COR-L47 (cell line): Measurements from ENCODE around the gene ORC4.
"Not testable (repeated sequence)": the region's sequence is repeated elsewhere in the genome, so short reads cannot be mapped to it uniquely, and the experiment has no call there.

ENCODE experiments used
- DNase-seq: peaks from one replicate; lab custom pipeline; 2025; lab: John Stamatoyannopoulos, UW

Gene ORC4

DNA sequence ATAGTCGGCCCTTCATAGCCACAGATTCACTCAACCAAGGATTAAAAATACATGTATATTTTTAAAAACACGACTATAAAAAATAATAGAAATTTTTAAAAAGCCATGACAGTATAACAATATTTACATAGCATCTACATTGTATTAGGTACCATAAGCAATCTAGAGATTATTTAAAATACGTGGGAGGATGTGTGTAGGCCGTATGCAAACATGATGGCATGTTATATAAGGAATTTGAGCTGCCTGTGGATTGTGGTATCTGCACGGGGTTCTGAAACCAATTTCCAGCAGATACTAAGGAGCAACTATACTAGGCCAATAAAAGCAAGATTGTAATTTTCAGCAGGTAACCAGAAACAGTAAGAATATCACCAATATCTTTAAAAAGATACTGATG, 5.9 kb downstream of the ORC4 start:
- no peak for DNase-seq

DNA sequence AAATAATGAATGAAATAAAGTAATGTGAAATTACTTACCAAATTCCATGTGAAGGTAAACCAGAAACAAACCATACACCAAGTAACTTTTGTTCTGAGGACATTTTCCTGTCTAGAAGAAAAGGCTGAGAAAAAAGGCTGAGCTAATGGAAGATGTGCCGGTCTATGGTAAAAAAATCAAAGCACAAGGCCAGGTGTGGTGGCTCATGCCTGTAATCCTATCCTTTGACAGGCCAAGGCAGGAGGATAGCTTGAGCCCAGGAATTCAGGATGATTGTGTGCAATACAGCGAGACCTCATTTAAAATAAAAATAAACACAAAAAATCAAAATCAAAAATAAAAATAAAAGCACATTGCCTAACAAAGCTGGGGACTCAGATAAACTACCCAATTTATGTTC, 6.7 kb downstream of the ORC4 start:
- DNase-seq = no peak

DNA sequence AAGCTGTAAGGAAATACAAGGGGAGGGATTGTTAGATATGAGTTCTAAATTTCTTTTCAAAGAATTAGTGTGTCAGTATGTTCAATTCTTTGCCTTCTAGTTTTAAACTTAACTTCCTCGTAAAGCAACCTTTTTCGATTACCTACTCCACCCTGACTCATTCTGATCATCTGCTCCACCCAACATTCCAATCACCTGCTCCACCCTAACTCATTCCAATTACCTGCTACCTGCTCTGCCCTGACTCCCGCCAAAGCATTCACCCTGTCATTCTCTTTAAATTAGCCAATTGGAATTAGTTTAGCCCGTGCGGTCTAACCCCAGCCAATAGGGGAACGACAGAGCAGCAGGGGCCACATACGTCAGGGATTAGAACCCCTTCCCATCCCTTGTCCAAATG, 12.1 kb downstream of the ORC4 start:
- not testable (repeated sequence) for DNase-seq

DNA sequence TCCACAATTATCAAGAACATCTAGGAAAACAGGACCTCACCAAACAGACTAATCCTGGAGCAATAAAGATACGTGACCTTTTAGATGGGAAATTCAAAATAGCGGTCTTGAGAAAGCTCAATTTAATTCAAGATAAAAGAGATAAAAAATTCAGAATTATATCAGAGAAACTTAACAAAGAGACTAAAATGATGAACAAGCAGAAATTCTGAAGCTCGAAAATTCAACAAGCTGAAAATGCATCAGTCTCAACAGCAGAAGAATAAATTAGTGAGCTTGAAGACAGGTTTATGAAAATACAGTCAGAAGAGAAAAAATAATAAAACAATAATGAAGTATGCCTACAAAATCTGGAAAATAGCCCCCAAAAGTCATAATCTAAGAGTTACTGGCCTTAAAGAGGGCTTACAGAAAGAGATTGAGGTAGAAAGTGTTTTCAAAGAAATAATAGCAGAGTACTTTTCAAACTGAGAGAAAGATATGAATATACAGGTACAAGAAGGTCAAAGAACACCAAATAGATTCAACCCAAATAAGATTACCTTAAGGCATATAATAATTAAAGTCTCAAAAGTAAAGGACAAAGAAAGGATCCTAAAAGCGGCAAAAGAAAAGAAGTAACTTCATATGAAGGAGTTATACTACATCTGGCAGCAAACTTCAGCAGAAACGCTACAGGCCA, 13.2 kb downstream of the ORC4 start:
- no peak for DNase-seq

DNA sequence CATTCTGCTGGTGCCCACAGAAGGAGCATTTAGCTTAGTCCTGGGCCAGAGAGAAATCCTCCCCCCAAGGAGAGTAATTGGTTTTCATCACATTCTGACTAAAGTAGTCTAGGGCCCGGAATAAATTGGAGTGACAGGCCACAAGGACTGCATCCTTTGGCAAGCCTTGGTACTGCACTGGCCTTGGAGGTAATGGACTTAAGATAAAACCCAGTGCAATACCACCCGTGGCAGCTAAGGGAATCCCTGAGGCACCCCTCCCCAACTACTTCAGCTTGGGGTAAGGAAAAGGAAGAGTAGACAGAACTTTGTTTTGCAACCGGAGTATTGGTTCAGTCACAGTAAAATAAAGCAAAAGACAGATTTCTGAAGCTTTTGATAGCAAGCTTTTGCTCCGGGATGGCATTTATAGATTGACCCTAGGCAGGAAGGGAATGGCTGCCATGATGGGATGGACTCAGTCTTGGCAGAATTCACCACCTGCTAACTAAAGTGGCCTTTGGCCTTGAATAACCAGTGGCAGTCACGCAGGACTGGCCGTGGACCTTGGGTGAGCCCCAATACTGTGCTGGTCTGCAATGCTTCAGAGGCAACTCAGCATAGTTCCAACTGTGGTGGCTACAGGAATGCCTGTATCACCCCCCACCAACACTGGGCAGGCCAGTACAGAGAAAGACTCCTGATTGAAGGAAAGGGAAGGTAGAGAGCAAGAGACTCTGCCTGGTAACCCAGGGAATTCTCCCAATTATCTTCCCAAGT, 14.1 kb downstream of the ORC4 start:
- no peak for DNase-seq

DNA sequence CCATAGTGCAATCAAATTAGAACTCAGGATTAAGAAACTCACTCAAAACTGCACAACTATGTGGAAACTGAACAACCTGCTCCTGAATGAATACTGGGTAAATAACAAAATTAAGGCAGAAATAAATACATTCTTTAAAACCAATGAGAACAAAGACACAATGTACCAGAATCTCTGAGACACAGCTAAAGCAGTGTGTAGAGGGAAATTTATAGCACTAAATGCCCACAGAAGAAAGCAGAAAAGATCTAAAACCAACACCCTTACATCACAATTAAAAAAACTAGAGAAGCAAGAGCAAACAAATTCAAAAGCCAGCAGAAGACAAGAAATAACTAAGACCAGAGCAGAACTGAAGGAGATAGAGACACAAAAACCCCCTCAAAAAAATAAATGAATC, 18.1 kb downstream of the ORC4 start:
- DNase-seq = not testable (repeated sequence)

DNA sequence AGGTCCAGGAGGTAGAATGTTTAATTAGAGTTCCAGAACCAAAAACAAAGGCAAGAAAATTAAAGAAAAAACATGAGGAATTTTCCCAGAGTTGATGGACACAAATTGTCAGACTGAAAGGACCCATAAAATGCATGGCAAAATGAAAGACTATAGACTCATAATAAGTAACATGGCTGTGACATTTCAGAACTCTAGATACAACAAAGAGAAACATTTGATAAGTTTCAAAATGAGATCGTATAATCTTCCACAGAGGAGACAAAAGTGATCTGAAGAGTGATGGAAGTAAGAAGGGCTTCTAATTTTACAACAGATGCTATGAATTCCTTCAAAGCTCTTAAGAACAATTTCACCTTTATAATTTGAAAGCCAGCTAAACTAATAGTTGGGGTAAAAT, 20.4 kb downstream of the ORC4 start:
- no peak for DNase-seq

DNA sequence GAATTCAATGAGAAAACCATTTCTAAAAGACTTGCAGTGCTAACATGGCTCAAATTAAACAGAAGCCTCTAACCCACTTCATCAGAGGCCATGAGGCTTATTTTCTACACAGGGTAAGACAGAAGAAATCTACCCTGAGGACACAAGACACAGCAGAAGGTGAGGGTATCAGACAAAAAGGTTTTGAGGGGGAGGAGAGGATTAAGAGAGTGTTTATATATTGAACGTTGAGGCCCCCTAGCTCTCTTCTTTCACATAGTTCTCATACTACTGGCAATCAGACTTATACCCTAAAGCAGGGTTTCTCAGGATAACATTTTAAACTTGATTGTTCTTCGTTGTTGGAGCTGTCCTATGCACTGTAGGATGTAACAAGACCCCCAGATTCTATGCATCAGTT, 21.4 kb downstream of the ORC4 start:
- DNase-seq = no peak

DNA sequence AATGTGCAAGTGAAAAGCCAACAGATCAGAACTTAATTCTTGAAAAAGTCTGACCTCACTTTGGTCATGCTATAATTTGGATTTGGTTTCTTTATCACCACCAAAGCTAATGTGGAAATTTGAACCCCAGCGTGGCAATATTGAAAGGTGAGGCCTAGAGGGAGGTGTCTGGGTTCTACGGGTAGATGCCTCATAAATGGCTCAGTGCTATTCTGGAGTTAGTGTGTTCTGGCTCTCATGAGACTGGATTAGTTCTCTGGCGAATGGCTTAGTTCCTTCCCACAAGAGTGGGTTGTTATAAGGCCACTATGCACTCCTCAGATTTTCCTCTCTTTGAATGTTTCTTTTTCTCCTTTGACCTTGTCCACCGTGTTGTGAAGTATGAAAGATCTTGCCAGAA, 22.3 kb downstream of the ORC4 start:
- no peak for DNase-seq

DNA sequence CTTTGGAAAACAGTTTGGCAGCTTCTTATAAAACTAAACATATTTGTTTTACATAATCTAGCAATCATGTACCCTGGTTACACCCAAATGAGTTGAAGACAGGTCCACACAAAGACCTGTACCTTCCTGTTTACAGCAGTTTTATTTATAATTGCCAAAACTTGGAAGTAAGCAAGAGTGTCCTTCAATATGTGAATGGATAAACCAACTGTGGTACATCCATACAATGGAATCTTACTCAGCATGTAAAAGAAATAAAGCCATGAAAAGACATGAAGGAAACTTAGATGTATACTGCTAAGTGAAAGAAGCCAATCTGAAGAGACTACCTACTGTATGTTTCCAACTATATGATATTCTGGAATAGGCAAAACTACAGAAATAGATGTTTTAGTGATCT, 23.7 kb downstream of the ORC4 start:
- DNase-seq = no peak

DNA sequence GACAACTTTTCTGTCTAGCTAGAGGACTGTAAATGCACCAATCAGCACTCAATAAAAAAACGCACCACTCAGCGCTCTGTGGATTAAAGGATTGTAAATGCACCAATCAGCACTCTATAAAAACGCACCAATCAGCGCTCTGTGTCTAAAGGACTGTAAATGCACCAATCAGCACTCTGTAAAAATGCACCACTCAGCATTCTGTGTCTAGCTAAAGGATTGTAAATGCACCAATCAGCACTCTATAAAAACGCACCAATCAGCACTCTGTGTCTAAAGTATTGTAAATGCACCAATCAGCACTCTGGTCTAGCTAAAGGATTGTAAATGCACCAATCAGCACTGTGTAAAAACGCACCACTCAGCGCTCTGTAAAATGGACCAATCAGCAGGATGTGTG, 25.6 kb downstream of the ORC4 start:
- not testable (repeated sequence) for DNase-seq

DNA sequence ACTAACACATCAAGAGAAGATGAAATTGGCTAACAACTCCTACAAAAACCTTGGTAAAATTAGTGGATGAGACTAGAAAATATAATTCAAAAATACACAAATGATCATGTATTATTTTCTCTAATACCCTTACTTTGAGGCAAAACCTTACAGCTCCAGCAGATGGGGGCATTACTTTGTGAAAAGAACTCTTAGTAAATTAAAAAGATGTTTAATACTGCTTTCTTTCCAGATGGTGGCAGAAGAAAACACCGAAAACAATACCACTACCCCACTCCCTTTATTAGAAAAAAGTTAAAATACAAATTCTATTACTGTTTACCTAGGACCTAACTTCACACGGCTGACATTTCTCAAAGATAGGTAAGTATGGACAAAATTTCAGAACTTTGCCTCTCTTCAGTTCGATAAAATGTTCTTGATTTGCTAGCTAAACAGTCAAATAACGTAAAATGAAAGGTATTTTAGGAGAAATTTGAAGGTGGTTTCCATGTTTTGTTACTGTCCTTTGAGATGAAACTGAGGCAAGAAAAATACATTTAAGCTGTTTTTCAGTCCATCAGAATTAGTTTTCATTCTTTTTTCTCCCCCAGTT, 30.6 kb downstream of the ORC4 start:
- DNase-seq = peak; percentile 14

DNA sequence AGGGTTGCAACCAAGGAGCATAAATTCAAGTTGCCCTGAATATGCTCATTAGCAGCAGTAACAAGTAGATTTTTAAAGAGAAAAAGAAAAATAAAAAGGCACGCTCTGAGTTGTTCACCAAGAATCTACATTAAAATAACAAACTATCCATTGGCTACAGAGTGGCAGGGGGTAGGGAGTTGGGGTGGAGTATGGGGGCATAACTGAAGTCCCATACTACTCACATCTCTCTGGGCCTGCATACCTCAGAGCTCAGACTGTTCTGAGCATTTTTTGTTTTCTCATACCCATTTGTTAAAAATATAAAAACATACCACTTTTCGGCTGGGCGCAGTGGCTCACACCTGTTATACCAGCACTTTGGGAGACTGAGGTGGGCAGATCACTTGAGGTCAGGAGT, 31.4 kb downstream of the ORC4 start:
- DNase-seq = no peak

DNA sequence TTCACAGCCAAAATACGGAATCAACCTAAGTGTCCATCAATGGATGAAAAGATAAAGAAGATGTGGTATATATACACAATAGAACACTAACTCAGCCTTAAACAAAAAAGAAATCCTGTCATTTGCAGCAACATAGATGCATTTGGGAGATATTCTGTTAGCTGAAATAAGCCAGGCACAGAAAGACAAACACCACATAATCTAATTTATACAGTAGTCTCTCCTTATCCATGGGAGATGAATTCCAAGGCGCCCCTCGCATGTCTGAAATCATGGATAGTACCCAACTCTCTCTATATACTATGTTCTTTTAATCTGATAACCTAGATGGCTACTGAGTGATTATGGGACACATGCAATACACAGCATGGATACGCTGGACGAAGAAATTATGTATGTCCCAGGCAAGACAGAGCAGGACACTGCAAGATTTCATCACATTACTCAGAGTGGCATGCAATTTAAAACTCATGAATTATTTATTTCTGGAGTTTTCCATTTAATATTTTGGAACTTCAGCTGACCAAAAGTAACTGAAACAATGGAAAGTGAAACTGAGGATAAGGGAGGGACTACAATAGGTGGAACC, 39.5 kb downstream of the ORC4 start:
- no peak for DNase-seq

DNA sequence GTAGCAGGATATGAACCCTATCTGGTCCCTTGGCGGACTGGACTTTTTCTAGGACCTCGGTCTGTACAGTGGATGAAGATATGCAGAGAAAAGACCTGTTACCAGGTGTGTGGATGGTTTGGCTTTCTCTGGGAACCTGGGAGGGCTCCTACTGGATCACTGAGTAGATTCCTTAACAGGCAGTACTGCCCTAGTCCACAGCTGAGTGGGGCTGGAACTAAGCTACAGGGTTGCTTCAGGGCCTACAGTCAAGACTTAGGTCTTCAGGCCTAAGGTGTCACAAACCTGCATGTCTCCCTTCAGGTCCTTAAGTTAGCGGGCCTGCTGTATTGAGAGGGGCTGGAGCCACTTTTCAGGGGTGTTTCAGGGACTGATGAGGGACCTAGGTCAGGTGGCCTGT, 42.9 kb downstream of the ORC4 start:
- no peak for DNase-seq

DNA sequence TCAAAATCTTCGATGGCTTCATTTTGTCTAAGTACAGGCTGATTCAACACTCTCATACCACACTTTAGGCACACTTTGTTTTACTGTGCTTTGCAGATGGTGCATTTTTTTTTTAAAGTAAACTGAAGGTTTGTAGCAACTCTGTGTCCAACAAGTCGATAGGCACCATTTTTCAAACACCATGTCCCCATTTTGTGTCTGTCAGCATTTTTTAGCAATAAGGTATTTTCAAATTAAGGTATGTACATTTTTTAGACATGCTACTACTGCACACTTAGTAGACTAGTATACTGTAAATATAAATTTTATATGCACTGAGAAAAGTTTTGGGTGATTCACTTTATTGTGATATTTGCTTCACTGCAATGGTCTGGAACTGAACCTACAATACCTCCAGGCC, 44.4 kb downstream of the ORC4 start:
- DNase-seq = no peak

DNA sequence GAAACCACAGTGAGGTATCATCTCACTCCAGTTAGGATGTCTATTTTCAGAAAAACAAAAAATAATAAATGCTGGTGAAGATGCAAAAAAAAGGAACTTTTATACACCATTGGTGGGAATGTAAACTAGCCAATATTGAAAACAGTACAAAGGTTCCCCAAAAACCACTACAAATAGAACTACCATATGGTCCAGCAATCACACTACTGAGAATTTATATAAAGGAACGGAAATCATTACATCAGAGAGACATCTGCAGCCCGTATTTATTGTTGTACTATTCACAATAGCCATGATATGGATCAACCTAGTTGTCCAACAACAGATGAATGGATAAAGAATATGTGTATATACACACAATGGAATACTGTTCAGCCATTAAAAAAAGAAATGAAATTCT, 52.0 kb downstream of the ORC4 start:
- no peak for DNase-seq

DNA sequence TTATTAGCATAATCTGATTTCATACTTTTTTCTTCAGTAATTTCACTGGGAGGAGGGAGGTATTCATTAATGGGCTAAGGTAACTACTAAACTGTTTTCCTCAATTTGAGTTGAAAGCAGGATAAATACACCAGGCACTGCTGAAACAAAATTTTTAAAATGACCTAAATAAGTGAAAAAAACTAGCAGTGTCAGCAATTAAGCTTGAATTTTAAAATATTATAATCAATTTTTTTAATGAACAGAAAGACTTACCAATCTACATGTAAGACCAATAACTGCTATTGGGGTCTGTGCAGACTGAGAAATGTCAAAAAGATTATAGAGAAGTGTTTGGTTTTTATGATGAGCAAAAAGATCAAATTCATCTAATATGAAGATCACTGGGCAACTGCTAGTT, 68.4 kb downstream of the ORC4 start:
- no peak for DNase-seq

DNA sequence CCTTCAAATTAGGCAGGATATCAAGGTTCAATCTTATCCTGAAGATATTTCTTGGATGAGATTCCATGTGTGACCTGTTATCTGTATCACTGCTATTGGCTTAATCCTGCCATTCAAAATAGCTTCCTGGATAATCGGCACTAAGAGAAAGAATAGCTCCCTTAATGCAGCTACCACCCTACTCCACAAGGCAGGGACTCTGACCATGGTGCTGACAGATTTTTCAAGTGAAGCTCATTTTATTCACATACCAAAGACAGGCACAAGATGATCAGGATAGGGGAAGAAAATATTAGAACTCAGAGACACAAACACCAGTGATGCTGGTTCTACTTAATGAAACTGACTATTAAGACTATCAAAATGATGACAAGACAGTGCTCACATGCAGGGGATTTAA, 74.9 kb downstream of the ORC4 start:
- no peak for DNase-seq

DNA sequence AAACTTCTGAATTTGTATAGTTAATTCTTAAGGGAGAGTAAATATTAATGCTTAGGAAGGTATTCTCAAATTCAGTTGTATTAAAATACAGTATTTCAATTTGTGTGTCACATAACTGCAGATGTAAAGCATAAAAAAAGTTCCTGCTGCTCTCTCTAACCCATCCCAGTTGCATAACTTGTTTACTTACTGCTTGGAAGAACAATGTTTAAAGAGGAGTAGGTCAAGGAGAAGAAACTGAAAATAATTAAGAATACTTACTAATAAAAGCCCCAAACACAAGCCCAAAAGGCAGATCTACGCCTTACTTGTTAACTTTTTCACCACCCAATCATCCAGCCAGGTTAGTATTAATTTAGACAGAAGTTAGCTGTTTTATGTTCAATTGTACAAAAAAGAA, 81.2 kb downstream of the ORC4 start:
- no peak for DNase-seq

DNA sequence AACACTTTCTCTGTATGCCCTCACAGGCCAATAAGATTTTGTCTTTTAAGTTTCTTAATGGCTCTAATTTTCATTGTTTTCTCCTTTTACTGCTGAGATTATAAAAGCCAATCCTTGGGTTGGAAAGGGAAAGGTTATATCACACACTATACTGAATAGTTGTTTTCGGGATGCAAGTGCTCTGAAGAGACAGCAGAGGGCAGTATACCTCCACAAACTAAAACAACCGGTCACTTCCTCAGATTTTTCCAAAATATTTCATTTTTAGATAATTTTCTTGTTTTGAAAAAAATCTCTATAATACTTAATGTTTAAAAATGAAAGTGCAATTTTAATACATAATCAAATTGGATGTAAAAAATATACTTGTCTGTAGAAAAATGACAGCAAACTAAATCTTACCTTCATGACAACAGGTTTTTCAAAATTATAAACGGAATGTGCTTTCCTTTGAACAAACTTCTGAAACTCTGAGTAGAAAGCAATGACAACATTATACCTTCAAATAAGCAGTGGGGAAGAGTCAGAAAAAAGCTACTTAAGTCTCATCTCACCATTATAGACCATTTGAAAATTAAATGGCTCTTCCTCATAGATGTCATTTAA, 82.7 kb downstream of the ORC4 start:
- peak; percentile 11 for DNase-seq

DNA sequence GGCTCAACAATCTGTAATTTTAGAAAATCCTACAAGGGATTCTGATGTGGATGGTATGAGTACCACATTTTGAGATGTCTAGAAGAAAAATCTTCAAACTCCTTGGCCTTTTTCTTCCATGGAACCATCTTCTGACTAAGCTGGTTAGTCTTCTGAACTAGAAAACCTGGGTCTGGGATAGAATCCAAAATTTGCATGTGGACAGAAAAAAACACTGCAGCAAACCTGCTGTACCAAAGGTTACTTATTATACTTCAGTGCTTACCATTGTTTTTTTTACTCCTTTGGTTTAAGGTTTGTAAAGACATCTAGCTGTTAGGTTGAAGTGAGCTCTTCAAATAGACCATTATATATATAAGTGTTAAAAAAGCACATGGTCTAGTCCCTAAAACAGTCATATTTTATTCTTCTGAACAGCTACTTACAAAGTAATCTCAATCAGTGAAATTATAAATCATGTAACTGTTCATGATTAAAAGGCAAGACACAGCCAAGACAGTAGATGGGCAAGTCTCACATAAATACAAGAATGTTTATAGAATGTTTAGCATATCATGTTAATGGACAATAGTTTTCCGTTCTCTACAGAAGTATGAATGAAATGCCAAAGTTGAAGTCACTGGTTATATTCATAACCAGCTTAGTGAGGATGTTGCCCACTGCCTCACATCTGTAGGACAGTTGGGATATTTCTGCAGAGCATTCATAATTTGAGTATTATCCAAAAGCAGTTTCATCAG, 85.5 kb downstream of the ORC4 start:
- no peak for DNase-seq
